ENCODE data around the gene ZMYND12. TPM values are rescaled to one million over a fixed set of nuclear protein-coding genes. Genes with fewer than 3 reads are reported as not detected.

Gene ZMYND12
- total and polyA plus RNA-seq, 2 donors (not counting 3 experiments of a cell fraction or from before 2014, with no cell fraction given), result 0.33 to 0.40 TPM

DNA sequence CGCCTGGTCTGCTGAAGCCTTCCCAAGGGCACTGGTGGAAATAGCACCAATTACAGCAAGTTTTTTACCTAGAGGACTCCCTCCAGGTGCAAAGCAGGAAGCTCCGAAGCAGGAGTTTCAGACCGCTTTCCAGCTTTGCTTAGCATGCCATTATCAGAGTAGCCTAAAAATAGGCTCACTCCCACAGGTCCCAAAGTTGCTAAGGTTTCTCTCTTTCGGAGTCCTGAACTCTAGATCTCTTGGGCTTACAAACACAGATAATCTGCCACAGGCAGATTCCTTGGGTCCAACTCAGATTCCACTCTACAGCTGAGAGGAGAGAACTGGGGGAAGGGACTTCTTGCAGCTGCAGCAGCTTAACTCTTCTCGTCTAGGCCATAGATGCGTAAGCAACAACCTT lies 22.5 kb downstream of the ZMYND12 start:
- Histone ChIP-seq H3K9me1 (replicated peaks; ENCODE audit: control insufficient read depth, extremely low read depth, insufficient read depth, low read length) (no peaks in the 10 kb centered on the region), H3K9ac (replicated peaks; ENCODE audit: extremely low read depth, insufficient read depth, low read length) (no peak overlapping the region), H4K20me1 (replicated peaks; ENCODE audit: control insufficient read depth, extremely low read depth, insufficient read depth, low read length) (no peaks in the 10 kb centered on the region), H3K36me3 (ENCODE audit: control insufficient read depth in 2 of 2, extremely low read depth in 1 of 2, insufficient read depth in 2 of 2, low read length in 2 of 2) (no peaks in the 10 kb centered on the region), H3K4me1 (ENCODE audit: control insufficient read depth, extremely low read depth, insufficient read depth, low read length) (peaks cover 7% of the 10 kb centered on the region), H3K4me2 (ENCODE audit: insufficient read depth, low read length) (no peak overlapping the region), H3K27ac (ENCODE audit: insufficient read depth, low read depth, low read length) (no peak overlapping the region), H2AFZ (ENCODE audit: low read depth, low read length) (no peak overlapping the region), H3K9me3 (replicated peaks; ENCODE audit: control insufficient read depth, insufficient read depth, low read length) (no peaks in the 10 kb centered on the region), H3K4me3 (replicated peaks in 1 of 3; ENCODE audit: insufficient read depth in 1 of 3, low read depth in 1 of 3, low read length in 3 of 3) (no peak overlapping the region), H3K79me2 (ENCODE audit: control insufficient read depth, insufficient read depth, low read length) (no peaks in the 10 kb centered on the region), H3K27me3 (ENCODE audit: control insufficient read depth in 2 of 2, insufficient read depth in 2 of 2, low read length in 2 of 2) (no peaks in the 10 kb centered on the region)
- TF ChIP-seq FOS (IDR thresholded peaks at IDR 0.05; ENCODE audit: borderline replicate concordance, insufficient read depth, low read length) (no peak), JUN (IDR thresholded peaks at IDR 0.05; ENCODE audit: borderline replicate concordance, insufficient read depth, insufficient read length, low read depth) (no peak), POLR2A (IDR thresholded peaks at IDR 0.05; ENCODE audit: low read depth, low read length) (no peak), GATA2 (IDR thresholded peaks at IDR 0.05; ENCODE audit: insufficient read depth, insufficient read length, low read depth, low read length) (no peak), POLR2AphosphoS5 (IDR thresholded peaks at IDR 0.05; ENCODE audit: insufficient read depth, low read depth, low read length) (no peak), EZH2 (IDR thresholded peaks at IDR 0.05; ENCODE audit: borderline replicate concordance, low read depth, low read length, severe bottlenecking) (no peak), MYC (IDR thresholded peaks at IDR 0.05; ENCODE audit: low read depth, low read length) (no peak)
- TF ChIP-seq, protein P1, sequence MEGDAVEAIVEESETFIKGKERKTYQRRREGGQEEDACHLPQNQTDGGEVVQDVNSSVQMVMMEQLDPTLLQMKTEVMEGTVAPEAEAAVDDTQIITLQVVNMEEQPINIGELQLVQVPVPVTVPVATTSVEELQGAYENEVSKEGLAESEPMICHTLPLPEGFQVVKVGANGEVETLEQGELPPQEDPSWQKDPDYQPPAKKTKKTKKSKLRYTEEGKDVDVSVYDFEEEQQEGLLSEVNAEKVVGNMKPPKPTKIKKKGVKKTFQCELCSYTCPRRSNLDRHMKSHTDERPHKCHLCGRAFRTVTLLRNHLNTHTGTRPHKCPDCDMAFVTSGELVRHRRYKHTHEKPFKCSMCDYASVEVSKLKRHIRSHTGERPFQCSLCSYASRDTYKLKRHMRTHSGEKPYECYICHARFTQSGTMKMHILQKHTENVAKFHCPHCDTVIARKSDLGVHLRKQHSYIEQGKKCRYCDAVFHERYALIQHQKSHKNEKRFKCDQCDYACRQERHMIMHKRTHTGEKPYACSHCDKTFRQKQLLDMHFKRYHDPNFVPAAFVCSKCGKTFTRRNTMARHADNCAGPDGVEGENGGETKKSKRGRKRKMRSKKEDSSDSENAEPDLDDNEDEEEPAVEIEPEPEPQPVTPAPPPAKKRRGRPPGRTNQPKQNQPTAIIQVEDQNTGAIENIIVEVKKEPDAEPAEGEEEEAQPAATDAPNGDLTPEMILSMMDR (IDR thresholded peaks at IDR 0.05; ENCODE audit: extremely low read depth in 1 of 2, insufficient read depth in 1 of 2, low read depth in 1 of 2, low read length in 2 of 2), result no peak
- TF ChIP-seq, protein P2, sequence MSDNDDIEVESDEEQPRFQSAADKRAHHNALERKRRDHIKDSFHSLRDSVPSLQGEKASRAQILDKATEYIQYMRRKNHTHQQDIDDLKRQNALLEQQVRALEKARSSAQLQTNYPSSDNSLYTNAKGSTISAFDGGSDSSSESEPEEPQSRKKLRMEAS (IDR thresholded peaks at IDR 0.05; ENCODE audit: insufficient read depth, insufficient read length), result no peak
- FAIRE-seq (no peak), DNase-seq (ENCODE audit: low read depth, low spot score) (no peak)
- ChIA-PET POLR2A (no interaction called here), CTCF (no interaction called here)
- intact Hi-C loops (cut with micrococcal nuclease), result no loop called here
- BruUV-seq (replicated peaks), result no TSS peak
- dilution Hi-C loops (cut with MboI; ENCODE audit: extremely low pct_ligation_motif_present, low sequenced_read_pairs), result no loop called here
